ENCODE results near the gene USP6.
"Not testable (repeated sequence)": the region's sequence is repeated elsewhere in the genome, so short reads cannot be mapped to it uniquely, and the experiment has no call there.

The USP6 gene

DNA sequence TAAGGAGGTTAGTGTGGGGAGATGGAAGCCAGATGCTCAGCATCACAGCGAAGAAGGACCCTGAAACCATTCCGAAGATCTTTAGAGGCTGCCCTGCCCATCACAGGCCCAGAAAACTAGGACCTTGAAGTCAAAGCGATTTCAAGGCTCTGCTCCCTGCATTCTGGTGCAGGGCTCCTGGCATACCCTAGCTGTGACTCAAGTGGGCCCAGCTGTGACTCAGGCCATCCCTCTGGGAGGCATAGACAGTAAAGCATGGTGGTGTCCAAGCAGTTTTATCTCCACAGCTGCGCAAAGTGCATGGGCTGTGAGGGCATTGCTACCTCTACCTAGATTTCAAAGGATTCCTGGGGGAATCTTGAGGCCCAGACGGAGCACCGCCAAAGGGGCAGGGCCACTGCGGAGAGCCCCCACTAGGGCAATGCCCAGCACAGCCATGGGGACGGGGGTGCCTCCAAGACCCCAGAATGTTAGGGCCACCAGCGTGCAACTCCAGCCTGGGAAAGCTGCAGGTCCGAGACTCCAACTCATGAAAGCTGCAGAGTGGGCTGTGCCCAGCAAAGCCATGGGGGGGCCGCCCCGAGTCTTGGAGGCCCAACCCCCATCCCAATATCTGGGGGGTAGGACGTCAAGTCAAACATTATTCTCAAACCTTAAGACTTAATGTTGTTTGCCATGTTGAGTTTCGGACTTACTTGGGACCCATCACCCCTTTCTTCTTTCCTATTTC lies 87.5 kb downstream of the USP6 start:
- H3K27ac ChIP-seq = no peak overlapping the region
- TF ChIP-seq, protein P1, sequence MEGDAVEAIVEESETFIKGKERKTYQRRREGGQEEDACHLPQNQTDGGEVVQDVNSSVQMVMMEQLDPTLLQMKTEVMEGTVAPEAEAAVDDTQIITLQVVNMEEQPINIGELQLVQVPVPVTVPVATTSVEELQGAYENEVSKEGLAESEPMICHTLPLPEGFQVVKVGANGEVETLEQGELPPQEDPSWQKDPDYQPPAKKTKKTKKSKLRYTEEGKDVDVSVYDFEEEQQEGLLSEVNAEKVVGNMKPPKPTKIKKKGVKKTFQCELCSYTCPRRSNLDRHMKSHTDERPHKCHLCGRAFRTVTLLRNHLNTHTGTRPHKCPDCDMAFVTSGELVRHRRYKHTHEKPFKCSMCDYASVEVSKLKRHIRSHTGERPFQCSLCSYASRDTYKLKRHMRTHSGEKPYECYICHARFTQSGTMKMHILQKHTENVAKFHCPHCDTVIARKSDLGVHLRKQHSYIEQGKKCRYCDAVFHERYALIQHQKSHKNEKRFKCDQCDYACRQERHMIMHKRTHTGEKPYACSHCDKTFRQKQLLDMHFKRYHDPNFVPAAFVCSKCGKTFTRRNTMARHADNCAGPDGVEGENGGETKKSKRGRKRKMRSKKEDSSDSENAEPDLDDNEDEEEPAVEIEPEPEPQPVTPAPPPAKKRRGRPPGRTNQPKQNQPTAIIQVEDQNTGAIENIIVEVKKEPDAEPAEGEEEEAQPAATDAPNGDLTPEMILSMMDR (conservative IDR thresholded peaks at IDR 0.05; ENCODE audit: low read depth) = no peak
- ChIA-PET CTCF (interaction anchor here (0.6 to 1.4 kb wide), 5 partner anchors 11 to 1848 kb away, joined by 3 to 7 read pairs (median 3); no protein-coding TSS in a partner anchor), POLR2A (ENCODE audit: low non-redundant PET) (no interaction called here)
- DNase-seq (ENCODE audit: low spot score) = no peak

DNA sequence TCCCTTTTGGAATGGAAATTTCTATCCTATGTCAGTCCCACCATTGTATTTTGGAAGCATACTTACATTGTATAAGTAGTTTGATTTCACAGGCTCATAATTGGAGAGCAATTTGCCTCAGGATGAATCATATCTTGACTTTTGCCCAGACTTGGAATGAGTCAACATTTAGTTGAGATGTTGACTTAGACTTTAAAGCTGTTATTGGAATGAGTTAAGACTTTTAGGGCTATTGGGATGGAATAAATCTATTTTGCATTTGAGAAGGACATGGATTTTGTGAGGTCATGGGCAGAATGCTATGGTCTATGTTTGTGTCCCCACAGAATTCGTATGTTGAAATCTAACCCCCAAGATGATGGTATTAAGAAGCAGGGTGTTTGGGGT lies 88.1 kb downstream of the USP6 start:
- no peak overlapping the region for H3K27ac ChIP-seq
- CTCF ChIA-PET = interaction anchor here (0.7 to 1.4 kb wide), 3 partner anchors 12 to 134 kb away, joined by 3 to 7 read pairs (median 4); no protein-coding TSS in a partner anchor
- no peak for DNase-seq (ENCODE audit: low spot score)
- POLR2A ChIA-PET (ENCODE audit: low non-redundant PET) = no interaction called here
- TF ChIP-seq, protein P1 (conservative IDR thresholded peaks at IDR 0.05; ENCODE audit: low read depth) = no peak

- TF ChIP-seq, protein P1 (conservative IDR thresholded peaks at IDR 0.05; ENCODE audit: low read depth) = no peak
- no peak overlapping the region for H3K27ac ChIP-seq
- CTCF ChIA-PET = no interaction called here
- DNase-seq (ENCODE audit: low spot score) = no peak
- POLR2A ChIA-PET (ENCODE audit: low non-redundant PET) = no interaction called here
Measured at GRCh38 chr17:5209396-5209795, 93.6 kb downstream of the USP6 start.

DNA sequence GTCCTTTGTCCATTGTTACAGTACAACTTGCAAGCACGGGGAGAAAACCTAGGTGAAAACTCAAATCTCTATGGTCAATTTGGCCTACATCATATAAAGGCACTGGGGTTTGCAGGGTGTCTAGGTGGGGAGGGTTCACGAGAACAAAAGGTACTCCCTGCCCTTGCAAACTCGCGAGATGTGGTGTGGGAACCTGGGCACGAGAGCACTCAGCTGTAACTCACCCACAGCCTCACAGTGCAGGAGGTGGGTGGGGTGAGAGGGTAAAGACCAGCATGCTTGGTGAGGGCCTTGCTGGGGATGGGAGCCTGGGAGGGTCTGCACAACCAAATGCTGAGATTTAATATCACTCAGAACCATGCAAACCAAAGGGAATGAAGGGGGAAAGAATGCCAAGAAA lies 94.3 kb downstream of the USP6 start:
- DNase-seq (ENCODE audit: low spot score) = no peak
- CTCF ChIA-PET = no interaction called here
- POLR2A ChIA-PET (ENCODE audit: low non-redundant PET) = no interaction called here
- H3K27ac ChIP-seq = no peak overlapping the region
- TF ChIP-seq, protein P1 (conservative IDR thresholded peaks at IDR 0.05; ENCODE audit: low read depth) = no peak

GRCh38 chr17:5210614-5211252 lies 94.9 kb downstream of the USP6 start:
- TF ChIP-seq, protein P1 (conservative IDR thresholded peaks at IDR 0.05; ENCODE audit: low read depth) = no peak
- ChIA-PET POLR2A (ENCODE audit: low non-redundant PET) (no interaction called here), CTCF (no interaction called here)
- H3K27ac ChIP-seq = no peak overlapping the region
- DNase-seq (ENCODE audit: low spot score) = no peak

- TF ChIP-seq, protein P1 (conservative IDR thresholded peaks at IDR 0.05; ENCODE audit: low read depth) = no peak
- CTCF ChIA-PET = no interaction called here
- no peak overlapping the region for H3K27ac ChIP-seq
- no peak for DNase-seq (ENCODE audit: low spot score)
- POLR2A ChIA-PET (ENCODE audit: low non-redundant PET) = no interaction called here
Measured at GRCh38 chr17:5211458-5211857, 95.6 kb downstream of the USP6 start.

DNA sequence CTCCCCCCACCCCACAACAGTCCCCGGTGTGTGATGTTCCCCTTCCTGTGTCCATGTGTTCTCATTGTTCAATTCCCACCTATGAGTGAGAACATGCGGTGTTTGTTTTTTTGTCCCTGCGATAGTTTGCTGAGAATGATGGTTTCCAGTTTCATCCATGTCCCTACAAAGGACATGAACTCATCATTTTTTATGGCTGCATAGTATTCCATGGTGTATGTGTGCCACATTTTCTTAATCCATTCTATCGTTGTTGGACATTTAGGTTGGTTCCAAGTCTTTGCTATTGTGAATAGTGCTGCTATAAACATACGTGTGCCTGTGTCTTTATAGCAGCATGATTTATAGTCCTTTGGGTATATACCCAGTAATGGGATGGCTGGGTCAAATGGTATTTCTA lies 101.7 kb downstream of the USP6 start:
- CTCF ChIA-PET; POLR2A ChIA-PET (ENCODE audit: low non-redundant PET); DNase-seq (ENCODE audit: low spot score); H3K27ac ChIP-seq: not testable (repeated sequence)
